GM12873 (cell line): Measurements from ENCODE around the gene RYR2.

Experiments
- TF ChIP-seq, protein P1 (sequence below): IDR thresholded peaks from 2 replicates; pipeline ENCODE4 v1.5.1; 2012; ENCODE audit warnings: low read depth, mild to moderate bottlenecking, moderate library complexity, low read length, control low read depth; ENCODE audit not compliant: insufficient read depth; ENCODE audit errors: missing control alignments

RYR2 gene

DNA sequence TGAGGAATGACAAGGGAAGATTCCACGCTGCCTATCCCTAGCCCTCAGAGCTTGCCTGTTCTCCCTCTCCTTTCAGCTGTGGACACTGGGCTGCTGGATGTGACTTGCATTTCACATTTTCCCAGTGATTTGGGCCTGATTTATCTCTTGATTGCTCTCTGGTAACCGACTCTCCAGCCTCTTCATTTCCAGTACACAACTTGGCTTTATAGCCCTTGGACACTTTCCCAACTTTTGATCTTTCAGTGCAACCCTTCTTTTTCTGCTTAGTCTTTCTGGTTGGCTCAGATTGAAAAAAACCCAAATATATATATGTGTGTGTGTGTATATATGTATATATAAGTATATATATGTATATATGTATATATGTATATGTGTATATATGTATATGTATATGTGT lies 138.3 kb downstream of the RYR2 start:
- TF ChIP-seq, protein P1, sequence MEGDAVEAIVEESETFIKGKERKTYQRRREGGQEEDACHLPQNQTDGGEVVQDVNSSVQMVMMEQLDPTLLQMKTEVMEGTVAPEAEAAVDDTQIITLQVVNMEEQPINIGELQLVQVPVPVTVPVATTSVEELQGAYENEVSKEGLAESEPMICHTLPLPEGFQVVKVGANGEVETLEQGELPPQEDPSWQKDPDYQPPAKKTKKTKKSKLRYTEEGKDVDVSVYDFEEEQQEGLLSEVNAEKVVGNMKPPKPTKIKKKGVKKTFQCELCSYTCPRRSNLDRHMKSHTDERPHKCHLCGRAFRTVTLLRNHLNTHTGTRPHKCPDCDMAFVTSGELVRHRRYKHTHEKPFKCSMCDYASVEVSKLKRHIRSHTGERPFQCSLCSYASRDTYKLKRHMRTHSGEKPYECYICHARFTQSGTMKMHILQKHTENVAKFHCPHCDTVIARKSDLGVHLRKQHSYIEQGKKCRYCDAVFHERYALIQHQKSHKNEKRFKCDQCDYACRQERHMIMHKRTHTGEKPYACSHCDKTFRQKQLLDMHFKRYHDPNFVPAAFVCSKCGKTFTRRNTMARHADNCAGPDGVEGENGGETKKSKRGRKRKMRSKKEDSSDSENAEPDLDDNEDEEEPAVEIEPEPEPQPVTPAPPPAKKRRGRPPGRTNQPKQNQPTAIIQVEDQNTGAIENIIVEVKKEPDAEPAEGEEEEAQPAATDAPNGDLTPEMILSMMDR, result no peak

DNA sequence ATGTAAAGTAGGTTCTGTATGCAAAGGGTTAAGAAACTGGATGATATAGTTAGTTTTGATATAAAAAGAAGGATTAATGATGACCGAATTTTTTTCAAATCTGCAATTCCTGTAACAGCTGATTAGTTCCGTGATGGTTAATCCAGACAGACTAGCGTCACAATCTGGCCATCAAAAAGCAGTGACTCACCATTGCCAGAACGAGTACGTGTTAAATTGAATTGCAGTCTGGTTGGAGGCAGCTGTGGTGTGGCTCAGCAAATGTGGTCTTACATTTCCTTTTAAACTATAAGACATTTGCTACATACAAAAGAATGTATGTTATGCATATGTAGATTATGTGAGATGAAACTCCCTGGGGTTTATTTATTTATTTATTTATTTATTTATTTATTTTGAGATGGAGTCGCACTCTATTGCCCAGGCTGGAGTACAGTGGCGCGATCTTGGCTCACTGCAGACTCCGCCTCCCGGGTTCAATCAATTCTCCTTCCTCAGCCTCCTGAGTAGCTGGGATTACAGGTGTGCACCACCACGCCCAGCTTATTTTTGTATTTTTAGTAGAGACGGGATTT lies 139.8 kb downstream of the RYR2 start:
- TF ChIP-seq, protein P1, result no peak

DNA sequence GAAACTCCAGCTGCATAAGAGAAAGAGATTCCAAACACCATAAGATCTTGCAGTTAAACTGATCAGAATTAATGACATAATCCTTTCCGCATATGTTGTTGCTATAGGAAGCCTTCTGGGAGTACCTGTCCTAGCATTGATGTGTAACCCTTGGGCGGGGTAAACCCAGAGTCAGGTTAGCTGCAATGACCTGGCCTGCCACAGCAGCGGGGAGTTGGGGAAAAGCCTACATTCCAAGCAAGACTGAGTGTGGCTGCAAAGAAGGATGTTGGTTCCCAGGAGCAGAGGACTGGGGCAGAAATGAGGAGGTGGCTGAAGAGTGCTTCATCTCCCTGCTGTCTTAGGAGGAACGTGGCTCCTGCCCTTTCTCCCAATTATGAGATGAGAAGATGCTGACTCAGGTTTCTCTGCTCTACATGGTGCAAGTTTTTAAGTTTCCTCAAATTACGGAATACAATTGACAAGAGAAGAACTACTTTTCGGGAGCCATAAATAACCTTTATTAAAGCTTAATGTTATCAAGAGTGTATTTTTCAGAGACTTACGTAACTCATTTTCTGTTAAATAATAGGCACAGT lies 142.1 kb downstream of the RYR2 start:
- TF ChIP-seq, protein P1, result no peak

DNA sequence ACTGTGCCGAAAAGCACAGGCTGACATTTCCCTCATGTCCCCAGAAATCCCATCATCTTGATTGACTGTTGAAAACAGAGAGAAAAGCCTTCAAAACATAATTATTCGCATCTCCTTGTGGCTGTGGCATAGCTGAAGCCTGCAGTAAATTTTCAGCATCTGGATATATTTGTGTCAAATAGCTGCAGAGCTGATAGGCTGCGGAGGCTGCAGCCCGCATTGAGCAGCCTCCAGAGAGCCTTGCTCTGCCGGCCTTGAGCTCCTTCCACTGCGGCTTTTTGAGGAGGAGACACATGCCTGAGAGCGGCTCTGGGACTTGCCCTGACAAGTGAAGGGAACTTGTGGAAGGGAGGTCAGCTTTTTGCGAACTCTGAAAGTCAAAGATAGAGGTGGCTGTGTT lies 144.7 kb downstream of the RYR2 start:
- TF ChIP-seq, protein P1, result no peak

DNA sequence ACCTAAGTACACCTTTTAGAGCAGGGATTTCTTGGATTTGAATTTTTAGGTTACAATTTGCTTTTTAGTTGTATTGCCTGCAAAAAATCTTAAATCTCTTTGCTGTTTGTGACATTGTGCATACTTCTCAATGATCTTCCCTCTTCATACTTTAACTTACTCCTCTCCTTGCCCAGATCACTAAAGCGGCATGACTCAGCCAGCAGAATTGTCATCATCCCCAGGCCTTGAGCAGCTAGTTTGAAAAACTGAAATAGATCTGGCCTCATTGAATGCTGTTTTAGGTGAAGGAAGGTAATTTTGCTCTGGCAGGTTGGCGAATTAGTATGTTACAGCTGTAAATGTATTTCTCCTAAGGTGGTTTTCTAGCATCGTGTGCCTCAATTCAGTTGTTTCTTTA lies 145.9 kb downstream of the RYR2 start:
- TF ChIP-seq, protein P1, result no peak

DNA sequence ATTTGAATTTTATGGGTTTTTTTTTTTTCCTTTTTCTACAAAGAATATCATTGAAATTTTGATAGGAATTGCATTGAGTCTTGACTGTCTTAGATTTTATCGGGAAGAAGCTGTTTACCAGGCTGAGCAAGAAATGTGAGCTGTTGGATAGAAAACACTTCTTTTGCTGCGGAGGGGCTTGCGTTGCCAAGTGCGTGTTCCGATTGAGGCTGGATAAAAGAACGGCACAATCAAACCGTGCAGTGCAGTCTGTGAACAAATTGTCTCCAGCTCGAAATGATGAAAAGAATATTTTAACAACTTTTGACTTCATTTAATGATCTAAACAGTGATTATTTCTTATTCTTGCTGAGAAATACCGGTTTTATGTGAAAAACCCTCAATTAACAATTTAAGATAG lies 149.4 kb downstream of the RYR2 start:
- TF ChIP-seq, protein P1, result no peak

DNA sequence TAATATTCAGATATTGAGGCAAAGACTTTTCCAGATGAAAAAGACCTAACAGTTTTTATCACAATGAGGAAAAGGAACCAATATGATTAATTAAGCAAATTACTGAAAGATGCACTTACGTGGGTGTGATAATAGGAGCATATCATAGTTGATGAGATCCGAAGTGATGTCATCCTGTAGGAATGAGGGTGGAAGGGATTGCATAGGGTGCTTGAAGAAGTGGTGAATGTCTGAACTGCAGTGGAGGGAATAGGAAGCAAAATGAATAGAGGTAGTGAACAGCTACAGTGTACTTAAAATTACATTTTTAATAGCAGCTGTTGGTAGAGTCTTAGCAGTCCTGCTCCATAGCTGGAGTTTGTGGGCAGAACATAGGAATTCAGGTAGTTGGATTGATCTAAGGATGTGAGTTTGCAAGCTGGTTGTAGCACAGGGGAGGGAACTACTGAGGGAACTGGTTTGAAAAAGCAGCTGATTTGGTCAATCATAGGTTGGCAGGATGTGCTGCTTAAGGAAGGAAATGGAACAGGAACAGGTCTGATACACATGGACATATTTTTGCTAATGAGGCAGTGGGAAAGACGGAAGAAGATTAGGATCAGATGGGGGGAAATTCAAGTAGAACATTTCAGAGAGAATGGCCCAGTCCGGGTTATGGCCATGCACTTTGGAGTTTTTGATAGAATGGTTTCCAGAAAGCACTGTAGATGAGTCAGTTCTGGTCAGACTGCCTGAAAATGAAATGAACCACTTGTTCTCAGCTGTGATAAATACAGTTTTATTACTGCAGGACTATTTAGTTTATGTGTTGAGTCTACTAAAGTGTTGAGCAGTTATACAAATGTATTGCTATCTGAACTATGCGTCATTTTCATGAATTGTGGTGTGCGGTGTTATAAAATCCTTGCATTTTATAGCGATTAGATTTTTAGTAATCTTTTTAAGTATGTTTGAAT lies 155.8 kb downstream of the RYR2 start:
- TF ChIP-seq, protein P1, result no peak
